Psoas muscle (tissue), 8 donors: ENCODE results near the gene TMEM255B. TPM values are rescaled to one million over a fixed set of nuclear protein-coding genes. Genes with fewer than 3 reads are reported as not detected.

ENCODE experiments used
- ATAC-seq, 4 donors: fragments of 200-7000 bp; cut with Tn5 transposase; one replicate each; pipeline ENCODE4 v1.9.1; 2020; ENCODE audit warnings: moderate library complexity in 3 of 4, mild to moderate bottlenecking in 2 of 4
- DNase-seq, 2 donors: peaks; one replicate each; pipeline ENCODE4 v3.0.0-alpha.2; 2020
- H3K27ac ChIP-seq: fragments of 200-600 bp; one replicate; pipeline ENCODE4 v1.8.0; 2022
- H3K27me3 ChIP-seq, 3 donors: fragments of 200-600 bp in 1 of 3; one replicate each; pipeline versions ENCODE4 v1.6.1 to v1.8.0; 2013 to 2022; ENCODE audit warnings: low read length in 2 of 3, mild to moderate bottlenecking in 2 of 3, moderate library complexity in 1 of 3; ENCODE audit not compliant: insufficient read depth in 3 of 3
- H3K36me3 ChIP-seq, 2 donors: fragments of 200-600 bp in 1 of 2; one replicate each; pipeline versions ENCODE4 v1.6.1 to v1.8.0; 2013 to 2022; ENCODE audit warnings: low read depth in 1 of 2, mild to moderate bottlenecking in 1 of 2, moderate library complexity in 1 of 2; ENCODE audit not compliant: insufficient read depth in 1 of 2
- H3K4me1 ChIP-seq: fragments of 200-600 bp; one replicate; pipeline ENCODE4 v1.8.0; 2022
- H3K4me3 ChIP-seq: fragments of 200-600 bp; one replicate; pipeline ENCODE4 v1.8.0; 2022; ENCODE audit warnings: mild to moderate bottlenecking
- H3K9me3 ChIP-seq: fragments of 200-600 bp; one replicate; pipeline ENCODE4 v1.8.0; 2022
- WGBS, 3 donors: extraction: QIAGEN DNeasy Blood & Tissue Kit; methylation state at CpG; one replicate each; pipeline versions ENCODE4 v1.1.6 to v1.1.7; 2013; 5-methylcytosine and 5-hydroxymethylcytosine counted together
- intact Hi-C, 2 donors: fragments of 100-400 bp; cut with DNase I; formaldehyde crosslinking; loops; one replicate each; pipeline versions ENCODE4 v1.11.0 to v1.14.2; 2022
- polyA plus RNA-seq, 3 donors: library from polyadenylated mRNA; stranded (reverse); fragments of 200-250 nt; gene quantifications; one replicate each; pipeline ENCODE4 v1.2.3, GENCODE V29; 2013
- total RNA-seq, 4 donors: library from RNA; stranded (reverse); fragmentation: NEBNext Ultra II Directional in 2 of 4; extraction: Animal tissue kit (Norgen Biotek cat#: 25700) in 2 of 4; gene quantifications; one replicate each; pipeline versions ENCODE4 v1.2.1 to v1.2.4, GENCODE V29; 2021 to 2023
- TF ChIP-seq, protein P1 (sequence below): fragments of 200-600 bp; IDR thresholded peaks from one replicate; pipeline ENCODE4 v1.8.0; 2022; ENCODE audit warnings: antibody characterized with exemption
- donor health status: healthy with polysubstance abuse.
- donor health status: DM: no; HTN: no; CAD: no; lungs with moderate emphysema.
- donor health status: Bipolar disorder and iron deficiency.
- donor health status: healthy.
- donor health status: DM: yes; HTN: yes; CAD: no.
- donor health status: DM: no; HTN: no; CAD: no.
- donor health status: DM: no; HTN: no; CAD: no.
- donor health status: DM: yes; HTN: yes; CAD: no.

The TMEM255B gene
- total and polyA plus RNA-seq, 7 donors = 0.45 to 5.1 (median 2.1) TPM

GRCh38 chr13:113791761-113792160, 32.7 kb downstream of the TMEM255B start:
- TF ChIP-seq, protein P1, sequence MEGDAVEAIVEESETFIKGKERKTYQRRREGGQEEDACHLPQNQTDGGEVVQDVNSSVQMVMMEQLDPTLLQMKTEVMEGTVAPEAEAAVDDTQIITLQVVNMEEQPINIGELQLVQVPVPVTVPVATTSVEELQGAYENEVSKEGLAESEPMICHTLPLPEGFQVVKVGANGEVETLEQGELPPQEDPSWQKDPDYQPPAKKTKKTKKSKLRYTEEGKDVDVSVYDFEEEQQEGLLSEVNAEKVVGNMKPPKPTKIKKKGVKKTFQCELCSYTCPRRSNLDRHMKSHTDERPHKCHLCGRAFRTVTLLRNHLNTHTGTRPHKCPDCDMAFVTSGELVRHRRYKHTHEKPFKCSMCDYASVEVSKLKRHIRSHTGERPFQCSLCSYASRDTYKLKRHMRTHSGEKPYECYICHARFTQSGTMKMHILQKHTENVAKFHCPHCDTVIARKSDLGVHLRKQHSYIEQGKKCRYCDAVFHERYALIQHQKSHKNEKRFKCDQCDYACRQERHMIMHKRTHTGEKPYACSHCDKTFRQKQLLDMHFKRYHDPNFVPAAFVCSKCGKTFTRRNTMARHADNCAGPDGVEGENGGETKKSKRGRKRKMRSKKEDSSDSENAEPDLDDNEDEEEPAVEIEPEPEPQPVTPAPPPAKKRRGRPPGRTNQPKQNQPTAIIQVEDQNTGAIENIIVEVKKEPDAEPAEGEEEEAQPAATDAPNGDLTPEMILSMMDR = no peak
- peak in 1 of 2 donors; percentile 29 for DNase-seq
- intact Hi-C loops = no loop called here
- no peaks in the 10 kb centered on the region for H3K9me3 ChIP-seq
- no peak for ATAC-seq
- no peak overlapping the region for H3K27ac ChIP-seq
- no peaks in the 10 kb centered on the region for H3K36me3 ChIP-seq
- WGBS, 3 donors = 69 to 79% (median 74%) methylated on average over 17 to 19 of the region's 19 CpGs
- H3K27me3 ChIP-seq = peaks cover 0 to 27% (median 3%) of the 10 kb centered on the region in 3 donors
- no peak overlapping the region for H3K4me3 ChIP-seq
- H3K4me1 ChIP-seq = no peaks in the 10 kb centered on the region

DNA sequence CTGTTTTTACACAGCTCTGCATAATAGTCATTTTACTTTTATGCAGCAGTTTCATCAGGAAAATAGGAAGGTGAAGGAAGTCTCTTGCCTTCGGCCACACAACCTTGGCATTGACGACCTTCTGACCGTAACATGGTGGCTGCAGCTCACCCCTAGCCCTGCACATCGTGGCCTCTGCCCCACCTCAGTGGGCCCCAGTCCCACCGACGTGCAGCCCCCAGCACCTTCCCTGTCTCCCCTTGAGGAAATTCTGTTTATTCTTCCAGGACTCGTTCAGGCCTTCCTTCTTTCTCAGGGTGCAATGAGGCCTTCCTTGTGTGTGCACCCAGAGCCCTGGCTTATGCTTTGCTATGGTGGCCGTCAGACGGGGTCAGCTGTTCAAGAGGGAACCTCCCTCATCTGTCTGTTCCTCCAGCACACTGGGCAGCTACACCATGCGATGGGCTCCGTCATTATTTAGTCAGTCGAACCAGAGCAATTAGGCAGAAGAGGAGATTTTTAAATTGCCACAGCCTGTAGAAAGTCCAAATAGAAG, 33.3 kb downstream of the TMEM255B start:
- peaks cover 0 to 24% (median 4%) of the 10 kb centered on the region in 3 donors for H3K27me3 ChIP-seq
- H3K27ac ChIP-seq = no peak overlapping the region
- ATAC-seq (no peak), DNase-seq (peak in 1 of 2 donors; percentile 31)
- intact Hi-C loops = no loop called here
- H3K4me1 ChIP-seq = no peaks in the 10 kb centered on the region
- WGBS, 3 donors = 61 to 71% (median 65%) methylated on average over 12 of the region's 12 CpGs
- H3K4me3 ChIP-seq = no peak overlapping the region
- no peaks in the 10 kb centered on the region for H3K36me3 ChIP-seq
- TF ChIP-seq, protein P1 = no peak
- no peaks in the 10 kb centered on the region for H3K9me3 ChIP-seq

DNA sequence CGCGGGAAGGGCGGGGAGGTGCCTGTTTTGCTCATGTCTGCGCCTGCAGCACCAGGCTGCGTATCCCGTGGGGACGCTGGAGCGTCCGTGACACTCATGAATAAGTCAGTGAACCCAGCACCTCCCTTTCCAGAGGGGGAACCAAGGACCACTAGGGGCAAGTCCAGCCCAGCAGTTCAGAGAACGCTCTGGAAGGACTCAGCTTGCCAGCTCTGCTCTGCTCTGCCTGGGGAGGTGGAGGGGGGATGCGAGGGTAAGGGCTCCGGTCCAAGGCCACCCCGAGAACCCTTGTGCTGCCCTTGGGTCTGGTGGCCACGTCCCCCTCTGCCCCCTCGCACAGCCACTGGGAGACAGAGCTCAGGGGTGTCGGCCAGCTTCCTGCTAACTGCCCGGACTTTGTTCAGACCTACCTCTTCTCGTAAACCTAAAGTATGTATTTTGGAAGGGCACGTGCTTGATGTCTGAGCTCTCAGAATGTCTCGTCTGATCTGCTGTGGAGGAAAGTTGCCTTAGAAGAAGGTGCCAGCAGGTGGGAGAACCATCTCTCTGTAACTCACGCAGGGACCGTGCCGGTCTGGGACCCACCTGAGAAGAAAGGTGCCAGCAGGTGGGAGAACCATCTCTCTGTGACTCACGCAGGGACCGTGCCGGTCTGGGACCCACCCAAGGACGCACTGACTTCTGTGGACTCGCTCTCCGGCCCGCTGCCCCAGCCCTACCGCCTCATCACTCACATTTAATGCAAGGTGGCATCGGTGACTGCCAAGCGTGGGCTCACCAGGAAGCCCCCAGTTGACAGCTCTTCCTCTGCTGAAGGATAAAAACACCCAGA, 34.1 kb downstream of the TMEM255B start:
- WGBS, 3 donors = 69 to 76% (median 75%) methylated on average over 33 of the region's 33 CpGs
- intact Hi-C loops = no loop called here
- Histone ChIP-seq H3K36me3 (no peaks in the 10 kb centered on the region), H3K4me3 (no peak overlapping the region), H3K27ac (no peak overlapping the region), H3K4me1 (no peaks in the 10 kb centered on the region), H3K9me3 (no peaks in the 10 kb centered on the region), H3K27me3 (peaks cover 0 to 22% (median 4%) of the 10 kb centered on the region in 3 donors)
- TF ChIP-seq, protein P1 = no peak
- DNase-seq = peak in 1 of 2 donors; percentile 32
- no peak for ATAC-seq

- Histone ChIP-seq H3K4me1 (no peaks in the 10 kb centered on the region), H3K36me3 (no peaks in the 10 kb centered on the region), H3K4me3 (no peak overlapping the region), H3K27me3 (peaks cover 0 to 25% (median 4%) of the 10 kb centered on the region in 3 donors), H3K9me3 (no peaks in the 10 kb centered on the region), H3K27ac (no peak overlapping the region)
- no peak for ATAC-seq
- intact Hi-C loops = no loop called here
- TF ChIP-seq, protein P1 = no peak
- peak in 1 of 2 donors; percentile 42 for DNase-seq
- 90 to 94% (median 91%) methylated on average over 15 of the region's 15 CpGs for WGBS, 3 donors
These were observed 34.7 kb downstream of the TMEM255B start for GRCh38 chr13:113793718-113794085.
